HepG2 (cell line): Measurements from ENCODE around the gene TMX4. TPM values are rescaled to one million over a fixed set of nuclear protein-coding genes. Genes with fewer than 3 reads are reported as not detected.

ENCODE experiments used
- ATAC-seq: fragments of 200-7000 bp; cut with Tn5 transposase; 3 replicates; pipeline ENCODE4 v1.9.1; 2020; ENCODE audit warnings: mild to moderate bottlenecking, moderate library complexity
- BruUV-seq: library from RNA; stranded (reverse); fragments of 400-500 nt; replicated peaks from 2 replicates; lab custom pipeline; 2021; lab: Mats Ljungman, UMichigan
- CTCF ChIA-PET: fragments of 300-600 bp; formaldehyde crosslinking; extraction: SDS; loops from one replicate; lab custom pipeline; 2021; ENCODE audit warnings: low total read pairs, inconsistent platforms, low intra/inter-chr PET ratio; lab: Yijun Ruan, JAX
- POLR2A ChIA-PET: fragments of 350-600 bp; sonication (Branson Sonifier 250); formaldehyde crosslinking; loops from one replicate; lab custom pipeline; 2020; ENCODE audit warnings: antibody characterized with exemption, inconsistent platforms; lab: Yijun Ruan, JAX
- DNase-seq: peaks from one replicate; pipeline ENCODE4 v3.0.0-alpha.2; 2015; ENCODE audit warnings: low spot score
- FAIRE-seq: peaks from 3 replicates; lab custom pipeline; 2011; peaks lifted over from hg19 to GRCh38; lab: Jason Lieb, UNC
- H2AFZ ChIP-seq: one replicate; pipeline ENCODE4 v1.6.1; 2011; ENCODE audit warnings: low read length, inconsistent platforms
- H3K27ac ChIP-seq: fragments of 300-600 bp; 3 replicates; pipeline ENCODE4 v1.8.0; 2011; ENCODE audit warnings: mixed run types, mild to moderate bottlenecking, mixed read lengths, low read length, inconsistent platforms; ENCODE audit not compliant: insufficient read depth; ENCODE audit errors: extremely low read length
- H3K27me3 ChIP-seq, 2 experiments: fragments of 200-600 bp in 1 of 2; 2 replicates in 1 of 2; 3 replicates in 1 of 2; pipeline versions ENCODE4 v1.6.0 to v1.8.0; 2011; ENCODE audit warnings: low read length in 2 of 2, mild to moderate bottlenecking in 2 of 2, moderate library complexity in 2 of 2, inconsistent platforms in 1 of 2; ENCODE audit not compliant: insufficient read depth in 2 of 2, control insufficient read depth in 1 of 2
- H3K36me3 ChIP-seq, 2 experiments: fragments of 200-600 bp in 1 of 2; replicated peaks in 1 of 2; 2 replicates in 1 of 2; 3 replicates in 1 of 2; pipeline versions ENCODE4 v1.5.1 to v1.8.0; 2011; ENCODE audit warnings: low read length in 2 of 2, inconsistent platforms in 1 of 2; ENCODE audit not compliant: insufficient read depth in 2 of 2, control insufficient read depth in 1 of 2
- H3K4me1 ChIP-seq: 2 replicates; pipeline ENCODE4 v1.5.1; 2012; ENCODE audit warnings: low read length, inconsistent platforms; ENCODE audit not compliant: insufficient read depth
- H3K4me2 ChIP-seq: 2 replicates; pipeline ENCODE4 v1.6.0; 2011; ENCODE audit warnings: low read depth, low read length, inconsistent platforms
- H3K4me3 ChIP-seq, 3 experiments: fragments of 200-600 bp in 1 of 3; sonication (generic), shearing (Covaris generic) in 1 of 3; replicated peaks in 1 of 3; 2 replicates each; pipeline ENCODE4 v1.5.1; 2011 to 2016; ENCODE audit warnings: low read length in 3 of 3, inconsistent platforms in 2 of 3, low read depth in 2 of 3, mild to moderate bottlenecking in 2 of 3, control low read depth in 1 of 3, mixed read lengths in 1 of 3; ENCODE audit not compliant: insufficient read depth in 1 of 3
- H3K79me2 ChIP-seq: one replicate; pipeline ENCODE4 v1.6.1; 2011; ENCODE audit warnings: low read length, inconsistent platforms; ENCODE audit not compliant: insufficient read depth
- H3K9ac ChIP-seq: 2 replicates; pipeline ENCODE4 v1.6.0; 2011; ENCODE audit warnings: mild to moderate bottlenecking, low read depth, low read length, inconsistent platforms; ENCODE audit not compliant: insufficient read depth
- H3K9me3 ChIP-seq: 2 replicates; pipeline ENCODE4 v1.5.1; 2012; ENCODE audit warnings: mild to moderate bottlenecking, low read length
- H4K20me1 ChIP-seq: 2 replicates; pipeline ENCODE4 v1.6.0; 2011; ENCODE audit warnings: inconsistent platforms, mild to moderate bottlenecking, low read length, moderate library complexity; ENCODE audit not compliant: insufficient read depth
- CBX2 ChIP-seq, 2 experiments: fragments of 200-600 bp in 1 of 2; sonication (generic); formaldehyde crosslinking in 1 of 2; IDR thresholded peaks; 2 replicates each; pipeline versions ENCODE4 v1.7.0 to v1.8.1; 2018 to 2022; ENCODE audit warnings: low read depth in 2 of 2, low read length in 1 of 2, mild to moderate bottlenecking in 1 of 2, missing genetic modification reagents in 1 of 2
- CHD4 ChIP-seq: fragments of 200-600 bp; sonication (generic); IDR thresholded peaks from 2 replicates; pipeline ENCODE4 v1.7.0; 2017; ENCODE audit warnings: mild to moderate bottlenecking, low read length, borderline replicate concordance
- EHMT2 ChIP-seq: fragments of 200-600 bp; sonication (generic); IDR thresholded peaks from 2 replicates; pipeline ENCODE4 v1.7.0; 2017; ENCODE audit warnings: antibody characterized with exemption, low read depth, low read length, borderline replicate concordance
- FUBP1 ChIP-seq: sonication (generic); formaldehyde crosslinking; IDR thresholded peaks from 2 replicates; pipeline ENCODE4 v1.5.1; 2020; ENCODE audit warnings: missing genetic modification reagents, mild to moderate bottlenecking, borderline replicate concordance
- GATAD1 ChIP-seq: IDR thresholded peaks from 2 replicates; pipeline ENCODE4 v1.6.1; 2016; ENCODE audit warnings: missing genetic modification reagents, missing compliant biosample characterization
- IKZF4 ChIP-seq: sonication (generic); formaldehyde crosslinking; IDR thresholded peaks from 2 replicates; pipeline ENCODE4 v1.5.1; 2020; ENCODE audit warnings: borderline replicate concordance, mild to moderate bottlenecking, low read depth, missing genetic modification reagents; ENCODE audit errors: not compliant biosample characterization
- ZNF788 ChIP-seq: sonication (generic); formaldehyde crosslinking; IDR thresholded peaks from 2 replicates; pipeline ENCODE4 v1.5.0; 2020; ENCODE audit warnings: mild to moderate bottlenecking, missing genetic modification reagents, borderline replicate concordance
- WGBS: methylation state at CpG from one replicate; pipeline ENCODE4 v1.1.6; 2017; ENCODE audit warnings: low lambda C conversion rate; 5-methylcytosine and 5-hydroxymethylcytosine counted together
- in situ Hi-C: cut with HindIII; loops from 2 replicates; pipeline ENCODE4 v1.10.0; 2017; ENCODE audit warnings: low pct_unique_long_range_greater_than_20kb; ENCODE audit not compliant: extremely low pct_ligation_motif_present
- intact Hi-C: fragments of 100-400 bp; cut with micrococcal nuclease; formaldehyde crosslinking; loops from one replicate; pipeline ENCODE4 v1.10.0; 2022; ENCODE audit not compliant: unreplicated experiment
- polyA plus RNA-seq, 8 experiments: library from polyadenylated mRNA; depleted of rRNA in 3 of 8; stranded (reverse) in 7 of 8; unstranded in 1 of 8; fragments of >200 nt; fragmentation: Illumina TruSeq in 4 of 8; extraction: Trizol in 4 of 8; gene quantifications; 2 replicates each; pipeline versions ENCODE4 v1.2.1 to v1.2.3, GENCODE V29; 2011 to 2016; ENCODE audit warnings: low read depth in 4 of 8, missing spikeins in 1 of 8, mixed read lengths in 1 of 8; ENCODE audit not compliant: insufficient read depth in 1 of 8
- total RNA-seq, 5 experiments: library from RNA; depleted of rRNA; stranded (reverse); fragments of >200 nt; fragmentation: Illumina TruSeq; extraction: Trizol; gene quantifications; 2 replicates each; pipeline ENCODE4 v1.2.3, GENCODE V29; 2016; ENCODE audit warnings: low read depth in 1 of 5
- TF ChIP-seq, protein P1 (sequence below): sonication (generic); formaldehyde crosslinking; IDR thresholded peaks from 2 replicates; pipeline ENCODE4 v1.8.1; 2023; ENCODE audit warnings: missing genetic modification reagents, inconsistent platforms, borderline replicate concordance

Gene TMX4
- total and polyA plus RNA-seq, 2 of the 13 experiments (the other 11 are each of a cell fraction or from before 2014, with no cell fraction given): 7.6 to 21.4 TPM

GRCh38 chr20:8020314-8021079, 936 bp upstream of the TMX4 start:
- no peak for ATAC-seq
- Histone ChIP-seq H3K4me3 (peak overlapping the region in 2 of 3 experiments; percentile 74 to 87; a peak in 4 of 6 replicates), H2AFZ (peak overlapping the region; percentile 30), H3K27ac (peak overlapping the region; percentile 94), H3K9ac (peak overlapping the region; percentile 94), H4K20me1 (no peaks in the 10 kb centered on the region), H3K9me3 (no peaks in the 10 kb centered on the region), H3K4me1 (peaks cover 19% of the 10 kb centered on the region), H3K36me3 (no peaks in the 10 kb centered on the region), H3K79me2 (no peaks in the 10 kb centered on the region), H3K27me3 (no peaks in the 10 kb centered on the region), H3K4me2 (peak overlapping the region; percentile 96)
- BruUV-seq: no TSS peak
- TF ChIP-seq GATAD1 (no peak), FUBP1 (0 out of 2 replicates have a peak, but pooled peaks have one; percentile 35), IKZF4 (CRISPR knock-in tag) (peak; percentile 33), CBX2 (IDR thresholded peaks at IDR 0.05; ENCODE audit: low read depth, low read length) (peak; percentile 51; the same call in 1 of the 2 replicates), CBX2 (CRISPR knock-in tag; IDR thresholded peaks at IDR 0.05; ENCODE audit: low read depth) (no peak), ZNF788 (CRISPR knock-in tag) (no peak), EHMT2 (0 out of 2 replicates have a peak, but pooled peaks have one; percentile 15), CHD4 (0 out of 2 replicates have a peak, but pooled peaks have one; percentile 18)
- TF ChIP-seq, protein P1, sequence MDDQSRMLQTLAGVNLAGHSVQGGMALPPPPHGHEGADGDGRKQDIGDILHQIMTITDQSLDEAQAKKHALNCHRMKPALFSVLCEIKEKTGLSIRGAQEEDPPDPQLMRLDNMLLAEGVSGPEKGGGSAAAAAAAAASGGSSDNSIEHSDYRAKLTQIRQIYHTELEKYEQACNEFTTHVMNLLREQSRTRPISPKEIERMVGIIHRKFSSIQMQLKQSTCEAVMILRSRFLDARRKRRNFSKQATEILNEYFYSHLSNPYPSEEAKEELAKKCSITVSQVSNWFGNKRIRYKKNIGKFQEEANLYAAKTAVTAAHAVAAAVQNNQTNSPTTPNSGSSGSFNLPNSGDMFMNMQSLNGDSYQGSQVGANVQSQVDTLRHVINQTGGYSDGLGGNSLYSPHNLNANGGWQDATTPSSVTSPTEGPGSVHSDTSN: no peak
- CTCF ChIA-PET: interaction anchor here (1.4 kb wide), 1 partner anchor 40 kb away, joined by 5 read pairs; no protein-coding TSS in a partner anchor
- peak; percentile 23 for DNase-seq
- intact Hi-C loops: no loop called here
- in situ Hi-C loops: no loop called here
- POLR2A ChIA-PET: interaction anchor here (0.6 to 1.2 kb wide), 10 partner anchors 10 to 102 kb away, joined by 3 to 6 read pairs (median 4); no protein-coding TSS in a partner anchor
- WGBS: under 1% methylated on average over 3 of the region's 3 CpGs
- no peak for FAIRE-seq
